GM12892 (cell line): ENCODE measurements around the gene SH2D3C.

ENCODE experiments used
- DNase-seq: peaks from one replicate; pipeline ENCODE4 v3.0.0; 2011; ENCODE audit not compliant: insufficient read length
- FAIRE-seq: peaks from 2 replicates; lab custom pipeline; 2011; peaks lifted over from hg19 to GRCh38; lab: Jason Lieb, UNC
- POLR2A ChIP-seq: IDR thresholded peaks from 2 replicates; pipeline ENCODE4 v1.6.1; 2011; ENCODE audit warnings: low read depth, low read length, control low read depth
- POLR2AphosphoS5 ChIP-seq: IDR thresholded peaks from 2 replicates; pipeline ENCODE4 v1.6.1; 2011; ENCODE audit warnings: low read depth, low read length, control low read depth
- TAF1 ChIP-seq: IDR thresholded peaks from 2 replicates; pipeline ENCODE4 v1.6.1; 2011; ENCODE audit warnings: low read depth, mild to moderate bottlenecking, control low read depth, low read length, borderline replicate concordance

The SH2D3C gene

GRCh38 chr9:127803507-127804352 is 25.3 kb upstream of the SH2D3C start:
- TF ChIP-seq TAF1 (no peak), POLR2A (peak; percentile 24; the same call in 1 of the 2 replicates)
- FAIRE-seq (peak; percentile 40), DNase-seq (no peak)

GRCh38 chr9:127802576-127803443 is 24.3 kb upstream of the SH2D3C start, which contains the start of gene FPGS:
FPGS (plus strand) TSS chr9:127802882; CDS start chr9:127802925, 43 bp downstream.
- FAIRE-seq, result peak; percentile 90
- peak; percentile 87; the same call in 1 of the 2 replicates for TF ChIP-seq POLR2A
- TF ChIP-seq TAF1, result no peak
- peak; percentile 79; the same call in 1 of the 2 replicates for TF ChIP-seq POLR2AphosphoS5
- DNase-seq, result peak; percentile 96

DNA sequence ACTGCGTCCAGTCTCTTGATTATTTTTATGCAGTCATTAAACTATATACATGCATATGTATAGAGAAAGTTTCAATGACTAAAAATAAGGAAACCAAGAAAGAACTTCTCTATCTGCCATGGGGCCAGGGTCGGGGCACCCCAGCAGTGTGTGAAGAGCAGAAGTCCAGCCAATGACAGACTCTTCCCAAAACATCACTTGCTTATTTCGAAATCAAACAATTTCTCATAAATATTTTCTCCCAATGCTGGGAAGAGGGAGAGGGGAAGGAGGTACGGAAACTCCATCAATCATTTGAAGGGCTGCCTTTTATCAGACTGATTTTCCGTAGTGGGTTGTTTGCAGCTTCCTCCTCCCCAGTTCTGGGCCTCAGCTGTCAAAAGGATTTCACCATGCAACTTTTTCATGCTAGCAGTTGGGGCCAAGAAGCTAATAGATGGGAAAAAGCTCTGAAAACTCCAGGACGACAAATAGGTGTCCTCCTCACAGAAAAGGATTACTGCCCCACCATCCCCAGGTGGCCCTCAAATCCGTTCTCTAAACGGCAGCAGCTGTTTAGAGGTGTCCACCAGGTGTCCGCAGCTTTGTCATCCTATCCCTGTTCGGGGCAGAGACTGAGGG is 23.6 kb upstream of the SH2D3C start:
- FAIRE-seq (no peak), DNase-seq (no peak)
- no peak for TF ChIP-seq POLR2AphosphoS5
- TF ChIP-seq POLR2A, result no peak
- TF ChIP-seq TAF1, result no peak

- no peak for FAIRE-seq
- TF ChIP-seq POLR2A (no peak), TAF1 (no peak), POLR2AphosphoS5 (no peak)
- DNase-seq, result no peak
Measured at GRCh38 chr9:127796852-127797370, 18.4 kb upstream of the SH2D3C start.

GRCh38 chr9:127796225-127796813 is 17.9 kb upstream of the SH2D3C start:
- no peak for FAIRE-seq
- no peak for DNase-seq
- peak; percentile 42; the same call in 1 of the 2 replicates for TF ChIP-seq POLR2A
- TF ChIP-seq TAF1, result no peak
- TF ChIP-seq POLR2AphosphoS5, result peak; percentile 52; the same call in 1 of the 2 replicates

DNA sequence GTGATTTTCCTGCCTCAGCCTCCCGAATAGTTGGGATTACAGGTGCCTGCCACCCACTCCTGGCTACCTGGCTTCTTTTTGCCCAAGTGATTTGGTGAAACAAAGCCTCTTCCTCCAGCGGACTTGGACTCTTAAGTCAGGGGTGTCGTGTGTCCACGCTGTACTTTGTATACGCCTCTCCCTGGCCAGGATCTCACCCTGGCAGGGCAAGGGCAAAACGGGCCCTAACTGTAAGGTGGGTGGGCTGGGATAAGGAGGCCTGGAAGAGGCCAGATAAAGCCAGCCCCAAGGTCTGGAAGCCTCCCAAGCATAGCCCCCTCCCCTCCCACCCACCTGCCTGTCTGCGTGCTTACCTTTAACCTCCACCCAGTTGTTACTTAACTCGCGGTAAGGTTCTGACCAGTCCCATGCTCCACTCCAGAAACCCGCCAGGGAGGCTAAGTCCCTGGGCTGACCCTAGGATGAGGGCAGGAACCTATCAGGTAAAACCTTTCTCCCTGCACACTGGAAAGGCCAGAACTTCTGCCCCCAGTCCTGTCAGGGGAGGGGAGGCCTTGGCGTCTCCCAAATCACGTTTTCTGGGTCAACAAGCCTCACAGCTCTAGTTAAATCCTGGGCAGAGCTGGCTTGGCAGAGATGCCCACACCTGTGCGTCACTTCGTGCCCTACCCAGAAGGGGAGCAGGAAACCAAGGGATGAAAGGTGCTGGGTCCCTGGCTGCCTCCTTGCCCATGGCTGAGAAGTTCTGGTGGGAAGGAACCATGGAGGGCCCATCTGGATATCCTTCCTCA is 15.7 kb upstream of the SH2D3C start:
- TF ChIP-seq TAF1 (no peak), POLR2A (peak; percentile 55)
- DNase-seq (no peak), FAIRE-seq (no peak)

GRCh38 chr9:127793093-127793708 is 14.7 kb upstream of the SH2D3C start:
- DNase-seq, result no peak
- FAIRE-seq, result no peak
- TF ChIP-seq POLR2A (peak; percentile 41), POLR2AphosphoS5 (no peak)

DNA sequence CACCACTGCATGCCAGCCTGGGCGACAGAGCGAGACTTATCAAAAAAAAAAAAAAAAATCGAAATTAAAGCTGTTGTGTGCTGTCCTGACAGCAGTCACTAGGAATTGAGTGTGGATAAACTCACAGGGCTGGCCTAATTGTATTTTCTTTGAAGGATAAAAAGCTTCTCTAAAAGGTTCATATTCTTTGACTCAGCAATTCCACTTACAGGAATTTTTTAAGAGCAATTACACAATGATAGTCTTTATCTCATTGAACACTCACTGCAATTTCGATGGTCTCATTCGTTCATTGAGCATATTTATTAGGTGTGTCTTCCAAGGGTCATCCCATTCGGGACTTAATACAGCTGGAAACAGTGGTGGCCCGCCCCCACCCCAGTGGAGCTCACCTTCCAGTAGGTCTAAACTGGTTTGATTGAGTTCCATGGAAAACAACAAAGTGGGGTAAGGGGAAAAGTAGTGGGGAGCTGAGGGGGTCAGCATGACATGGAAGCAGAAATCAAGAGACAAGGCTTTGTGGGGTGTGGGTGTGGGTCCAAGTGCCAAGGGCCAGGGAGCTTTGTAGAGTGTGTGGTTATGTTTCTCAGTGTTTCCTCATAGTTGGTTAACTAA is 14.1 kb upstream of the SH2D3C start:
- FAIRE-seq (no peak), DNase-seq (no peak)
- TF ChIP-seq POLR2A (no peak; the same call in 1 of the 2 replicates), POLR2AphosphoS5 (no peak; the same call in 1 of the 2 replicates), TAF1 (no peak)

DNA sequence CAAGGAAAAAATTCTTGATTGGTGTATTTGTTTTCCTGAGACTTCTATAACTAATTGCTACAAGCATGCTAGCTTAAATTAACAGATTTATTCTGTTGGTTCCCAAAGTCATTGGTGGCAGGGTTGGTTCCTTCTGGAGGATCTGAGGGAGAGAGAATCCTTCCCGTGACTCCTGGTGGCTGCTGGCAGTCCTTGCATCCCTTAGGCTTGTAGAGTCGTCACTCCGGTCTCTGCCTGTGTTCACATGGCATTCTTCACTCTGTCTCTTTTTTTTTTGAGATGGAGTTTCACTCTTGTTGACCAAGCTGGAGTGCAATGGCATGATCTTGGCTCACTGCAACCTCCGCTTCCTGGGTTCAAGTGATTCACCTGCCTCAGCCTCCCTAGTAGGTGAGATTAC is 12.6 kb upstream of the SH2D3C start:
- TF ChIP-seq POLR2AphosphoS5 (no peak), POLR2A (no peak), TAF1 (no peak)
- DNase-seq, result no peak
- FAIRE-seq, result no peak
